GM18517 (cell line): ENCODE data around the gene TSC1.
A peak's percentile ranks its signal among the peaks of the same experiment; 100 is the strongest.

Experiments
- ATAC-seq: cut with Tn5 transposase; IDR thresholded peaks from one replicate; pipeline ENCODE4 v1.9.1; 2021; ENCODE audit warnings: mild to moderate bottlenecking, moderate library complexity; ENCODE audit not compliant: unreplicated experiment

TSC1 gene

GRCh38 chr9:132942541-132943182 lies 1.8 kb downstream of the TSC1 start:
- no peak for ATAC-seq

GRCh38 chr9:132939169-132939568 lies 5.2 kb downstream of the TSC1 start:
- no peak for ATAC-seq

- ATAC-seq, result no peak
Observed at GRCh38 chr9:132937463-132937901, 6.9 kb downstream of the TSC1 start.

- no peak for ATAC-seq
Observed at GRCh38 chr9:132935026-132935425, 9.4 kb downstream of the TSC1 start.

- no peak for ATAC-seq
Observed at GRCh38 chr9:132931178-132931735, 13.2 kb downstream of the TSC1 start.

- no peak for ATAC-seq
Observed at GRCh38 chr9:132927704-132928103, 16.7 kb downstream of the TSC1 start.

GRCh38 chr9:132923346-132923902 lies 21.0 kb downstream of the TSC1 start:
- ATAC-seq, result no peak

- no peak for ATAC-seq
Observed at GRCh38 chr9:132919614-132920268, 24.7 kb downstream of the TSC1 start.

GRCh38 chr9:132914924-132915323 lies 29.5 kb downstream of the TSC1 start:
- ATAC-seq, result no peak

GRCh38 chr9:132912131-132912530 lies 32.3 kb downstream of the TSC1 start:
- no peak for ATAC-seq

- ATAC-seq, result no peak
Observed at GRCh38 chr9:132910376-132910775, 34.0 kb downstream of the TSC1 start.

- no peak for ATAC-seq
Observed at GRCh38 chr9:132909311-132909710, 35.1 kb downstream of the TSC1 start.

- no peak for ATAC-seq
Observed at GRCh38 chr9:132908635-132909034, 35.8 kb downstream of the TSC1 start.

GRCh38 chr9:132905726-132906125 lies 38.7 kb downstream of the TSC1 start:
- no peak for ATAC-seq

- no peak for ATAC-seq
Observed at GRCh38 chr9:132903574-132904492, 40.6 kb downstream of the TSC1 start.

GRCh38 chr9:132901858-132902831 lies 42.3 kb downstream of the TSC1 start:
- ATAC-seq, result peak; percentile 48

GRCh38 chr9:132898051-132898450 lies 46.4 kb downstream of the TSC1 start:
- ATAC-seq, result no peak

- no peak for ATAC-seq
Observed at GRCh38 chr9:132896906-132897305, 47.5 kb downstream of the TSC1 start.

GRCh38 chr9:132896264-132896663 lies 48.2 kb downstream of the TSC1 start:
- ATAC-seq, result no peak
